ENCODE data around the gene SLCO1C1.

Gene SLCO1C1, protein sequence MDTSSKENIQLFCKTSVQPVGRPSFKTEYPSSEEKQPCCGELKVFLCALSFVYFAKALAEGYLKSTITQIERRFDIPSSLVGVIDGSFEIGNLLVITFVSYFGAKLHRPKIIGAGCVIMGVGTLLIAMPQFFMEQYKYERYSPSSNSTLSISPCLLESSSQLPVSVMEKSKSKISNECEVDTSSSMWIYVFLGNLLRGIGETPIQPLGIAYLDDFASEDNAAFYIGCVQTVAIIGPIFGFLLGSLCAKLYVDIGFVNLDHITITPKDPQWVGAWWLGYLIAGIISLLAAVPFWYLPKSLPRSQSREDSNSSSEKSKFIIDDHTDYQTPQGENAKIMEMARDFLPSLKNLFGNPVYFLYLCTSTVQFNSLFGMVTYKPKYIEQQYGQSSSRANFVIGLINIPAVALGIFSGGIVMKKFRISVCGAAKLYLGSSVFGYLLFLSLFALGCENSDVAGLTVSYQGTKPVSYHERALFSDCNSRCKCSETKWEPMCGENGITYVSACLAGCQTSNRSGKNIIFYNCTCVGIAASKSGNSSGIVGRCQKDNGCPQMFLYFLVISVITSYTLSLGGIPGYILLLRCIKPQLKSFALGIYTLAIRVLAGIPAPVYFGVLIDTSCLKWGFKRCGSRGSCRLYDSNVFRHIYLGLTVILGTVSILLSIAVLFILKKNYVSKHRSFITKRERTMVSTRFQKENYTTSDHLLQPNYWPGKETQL
- long read RNA-seq, result 0 reads

DNA sequence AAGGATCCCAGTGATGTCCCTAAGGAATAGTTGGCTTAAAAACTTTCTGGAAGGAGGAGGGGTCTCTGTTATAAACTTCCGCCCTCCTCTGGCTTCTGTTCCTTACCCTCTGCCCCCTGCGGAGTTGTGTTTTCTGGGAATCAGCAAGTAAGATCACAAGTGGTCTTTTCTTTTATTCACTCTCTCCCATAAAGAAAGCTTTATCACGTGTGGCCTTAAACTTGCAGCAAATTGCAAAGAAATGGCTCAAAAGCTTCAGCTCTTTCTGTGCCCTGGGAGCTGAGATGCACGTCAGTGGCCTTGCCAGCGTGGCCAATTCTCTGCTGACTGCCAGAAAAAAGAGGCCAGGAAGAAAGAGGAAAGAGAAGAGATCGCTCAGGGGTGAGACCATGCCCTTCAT lies at the start of gene SLCO1C1:
Gene SLCO1C1, plus strand, starts transcription at position 101 of the 400 bp plus-strand sequence. CDS start 4,245 bp downstream, outside the sequence.
- H3K27ac ChIP-seq (replicated peaks), result no peak within 1 kb of the TSS
- TF ChIP-seq, protein P1, sequence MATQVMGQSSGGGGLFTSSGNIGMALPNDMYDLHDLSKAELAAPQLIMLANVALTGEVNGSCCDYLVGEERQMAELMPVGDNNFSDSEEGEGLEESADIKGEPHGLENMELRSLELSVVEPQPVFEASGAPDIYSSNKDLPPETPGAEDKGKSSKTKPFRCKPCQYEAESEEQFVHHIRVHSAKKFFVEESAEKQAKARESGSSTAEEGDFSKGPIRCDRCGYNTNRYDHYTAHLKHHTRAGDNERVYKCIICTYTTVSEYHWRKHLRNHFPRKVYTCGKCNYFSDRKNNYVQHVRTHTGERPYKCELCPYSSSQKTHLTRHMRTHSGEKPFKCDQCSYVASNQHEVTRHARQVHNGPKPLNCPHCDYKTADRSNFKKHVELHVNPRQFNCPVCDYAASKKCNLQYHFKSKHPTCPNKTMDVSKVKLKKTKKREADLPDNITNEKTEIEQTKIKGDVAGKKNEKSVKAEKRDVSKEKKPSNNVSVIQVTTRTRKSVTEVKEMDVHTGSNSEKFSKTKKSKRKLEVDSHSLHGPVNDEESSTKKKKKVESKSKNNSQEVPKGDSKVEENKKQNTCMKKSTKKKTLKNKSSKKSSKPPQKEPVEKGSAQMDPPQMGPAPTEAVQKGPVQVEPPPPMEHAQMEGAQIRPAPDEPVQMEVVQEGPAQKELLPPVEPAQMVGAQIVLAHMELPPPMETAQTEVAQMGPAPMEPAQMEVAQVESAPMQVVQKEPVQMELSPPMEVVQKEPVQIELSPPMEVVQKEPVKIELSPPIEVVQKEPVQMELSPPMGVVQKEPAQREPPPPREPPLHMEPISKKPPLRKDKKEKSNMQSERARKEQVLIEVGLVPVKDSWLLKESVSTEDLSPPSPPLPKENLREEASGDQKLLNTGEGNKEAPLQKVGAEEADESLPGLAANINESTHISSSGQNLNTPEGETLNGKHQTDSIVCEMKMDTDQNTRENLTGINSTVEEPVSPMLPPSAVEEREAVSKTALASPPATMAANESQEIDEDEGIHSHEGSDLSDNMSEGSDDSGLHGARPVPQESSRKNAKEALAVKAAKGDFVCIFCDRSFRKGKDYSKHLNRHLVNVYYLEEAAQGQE (IDR thresholded peaks at IDR 0.05; ENCODE audit: insufficient replicate concordance, low read depth), result no peak
- TF ChIP-seq SPI1 (IDR thresholded peaks at IDR 0.05; ENCODE audit: borderline replicate concordance, low read depth) (no peak), GABPA (IDR thresholded peaks at IDR 0.05; ENCODE audit: low read depth) (no peak), POLR2AphosphoS5 (IDR thresholded peaks at IDR 0.05; ENCODE audit: low read depth) (no peak)
- TF ChIP-seq, protein P2, sequence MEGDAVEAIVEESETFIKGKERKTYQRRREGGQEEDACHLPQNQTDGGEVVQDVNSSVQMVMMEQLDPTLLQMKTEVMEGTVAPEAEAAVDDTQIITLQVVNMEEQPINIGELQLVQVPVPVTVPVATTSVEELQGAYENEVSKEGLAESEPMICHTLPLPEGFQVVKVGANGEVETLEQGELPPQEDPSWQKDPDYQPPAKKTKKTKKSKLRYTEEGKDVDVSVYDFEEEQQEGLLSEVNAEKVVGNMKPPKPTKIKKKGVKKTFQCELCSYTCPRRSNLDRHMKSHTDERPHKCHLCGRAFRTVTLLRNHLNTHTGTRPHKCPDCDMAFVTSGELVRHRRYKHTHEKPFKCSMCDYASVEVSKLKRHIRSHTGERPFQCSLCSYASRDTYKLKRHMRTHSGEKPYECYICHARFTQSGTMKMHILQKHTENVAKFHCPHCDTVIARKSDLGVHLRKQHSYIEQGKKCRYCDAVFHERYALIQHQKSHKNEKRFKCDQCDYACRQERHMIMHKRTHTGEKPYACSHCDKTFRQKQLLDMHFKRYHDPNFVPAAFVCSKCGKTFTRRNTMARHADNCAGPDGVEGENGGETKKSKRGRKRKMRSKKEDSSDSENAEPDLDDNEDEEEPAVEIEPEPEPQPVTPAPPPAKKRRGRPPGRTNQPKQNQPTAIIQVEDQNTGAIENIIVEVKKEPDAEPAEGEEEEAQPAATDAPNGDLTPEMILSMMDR (IDR thresholded peaks at IDR 0.05; ENCODE audit: insufficient read depth, low read length), result no peak
- H3K27me3 ChIP-seq (ENCODE audit: insufficient read depth, poor library complexity, severe bottlenecking), result no peaks in the 10 kb centered on the region
- no peak within 1 kb of the TSS for H3K4me3 ChIP-seq (replicated peaks; ENCODE audit: insufficient read depth, low read length)
- no peak for DNase-seq (ENCODE audit: low read depth in 1 of 2, low spot score in 1 of 2)

DNA sequence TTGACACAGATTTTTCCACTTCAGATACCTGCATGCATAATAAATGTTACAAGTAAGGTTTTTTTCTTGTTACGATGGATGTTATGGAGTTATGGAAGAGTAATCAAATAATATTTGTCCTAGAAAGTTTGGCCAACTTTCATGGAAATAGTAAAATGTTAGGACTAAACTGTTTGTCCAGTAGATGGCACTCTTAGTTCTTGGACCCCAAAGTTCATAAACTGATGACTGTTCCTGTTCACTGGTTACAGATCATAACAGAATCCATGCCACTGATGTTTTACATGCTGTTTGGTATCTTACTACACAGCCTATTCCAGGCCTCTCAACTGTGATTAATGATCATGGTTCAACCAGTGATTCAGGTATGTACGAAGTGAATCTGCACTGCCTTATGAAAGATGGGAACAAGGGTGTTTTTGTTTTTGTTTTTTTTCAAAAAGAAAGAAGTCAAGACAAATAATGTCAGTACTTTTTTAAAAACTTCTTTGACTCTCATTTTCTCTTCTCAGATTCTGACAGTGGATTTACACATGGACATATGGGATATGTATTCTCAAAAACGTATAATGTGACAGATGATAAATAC lies 48.8 kb upstream of the SLCO1C1 start:
- no peak overlapping the region for H3K27ac ChIP-seq (replicated peaks)
- H3K4me3 ChIP-seq (replicated peaks; ENCODE audit: insufficient read depth, low read length), result no peak overlapping the region
- no peaks in the 10 kb centered on the region for H3K27me3 ChIP-seq (ENCODE audit: insufficient read depth, poor library complexity, severe bottlenecking)
- no peak for TF ChIP-seq POLR2AphosphoS5 (IDR thresholded peaks at IDR 0.05; ENCODE audit: low read depth)
- no peak for TF ChIP-seq SPI1 (IDR thresholded peaks at IDR 0.05; ENCODE audit: borderline replicate concordance, low read depth)
- TF ChIP-seq, protein P2 (IDR thresholded peaks at IDR 0.05; ENCODE audit: insufficient read depth, low read length), result no peak
- no peak for TF ChIP-seq GABPA (IDR thresholded peaks at IDR 0.05; ENCODE audit: low read depth)
- TF ChIP-seq, protein P1 (IDR thresholded peaks at IDR 0.05; ENCODE audit: insufficient replicate concordance, low read depth), result no peak
- no peak for DNase-seq (ENCODE audit: low read depth in 1 of 2, low spot score in 1 of 2)

DNA sequence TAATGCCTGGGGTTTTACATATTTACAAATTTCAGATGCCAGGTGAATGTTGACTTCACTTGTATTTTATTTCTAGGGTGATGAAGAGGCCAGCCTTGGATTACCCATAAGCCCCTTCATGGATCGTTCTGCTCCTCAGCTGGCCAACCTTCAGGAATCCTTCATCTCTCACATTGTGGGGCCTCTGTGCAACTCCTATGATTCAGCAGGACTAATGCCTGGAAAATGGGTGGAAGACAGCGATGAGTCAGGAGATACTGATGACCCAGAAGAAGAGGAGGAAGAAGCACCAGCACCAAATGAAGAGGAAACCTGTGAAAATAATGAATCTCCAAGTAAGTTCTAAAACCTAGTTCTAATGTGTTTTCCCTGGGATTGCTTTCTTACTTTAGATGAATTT lies 41.3 kb upstream of the SLCO1C1 start:
- Histone ChIP-seq H3K27ac (replicated peaks) (no peak overlapping the region), H3K4me3 (replicated peaks; ENCODE audit: insufficient read depth, low read length) (no peak overlapping the region), H3K27me3 (ENCODE audit: insufficient read depth, poor library complexity, severe bottlenecking) (peaks cover 2% of the 10 kb centered on the region)
- no peak for DNase-seq (ENCODE audit: low read depth in 1 of 2, low spot score in 1 of 2)
- TF ChIP-seq, protein P2 (IDR thresholded peaks at IDR 0.05; ENCODE audit: insufficient read depth, low read length), result no peak
- TF ChIP-seq GABPA (IDR thresholded peaks at IDR 0.05; ENCODE audit: low read depth) (no peak), SPI1 (IDR thresholded peaks at IDR 0.05; ENCODE audit: borderline replicate concordance, low read depth) (no peak), POLR2AphosphoS5 (IDR thresholded peaks at IDR 0.05; ENCODE audit: low read depth) (no peak)
- TF ChIP-seq, protein P1 (IDR thresholded peaks at IDR 0.05; ENCODE audit: insufficient replicate concordance, low read depth), result no peak
